K562 (cell line): Measurements from ENCODE around the gene ANXA3. TPM values are rescaled to one million over a fixed set of nuclear protein-coding genes. Genes with fewer than 3 reads are reported as not detected.

ENCODE experiments used
- MAFK ChIP-seq: IDR thresholded peaks from 2 replicates; pipeline ENCODE4 v1.6.1; 2011; ENCODE audit warnings: low read length, improper control_type of control experiment
- TEAD4 ChIP-seq, 2 experiments: sonication (generic) in 1 of 2; formaldehyde crosslinking in 1 of 2; IDR thresholded peaks; 2 replicates each; pipeline versions ENCODE4 v1.6.1 to v1.8.0; 2012 to 2022; ENCODE audit warnings: borderline replicate concordance in 1 of 2, inconsistent platforms in 1 of 2, low read length in 1 of 2, mild to moderate bottlenecking in 1 of 2, missing genetic modification reagents in 1 of 2
- TRIM28 ChIP-seq: fragments of 450-650 bp; IDR thresholded peaks from 2 replicates; pipeline ENCODE4 v1.6.1; 2017
- XRCC5 ChIP-seq: fragments of 200-400 bp; formaldehyde crosslinking; IDR thresholded peaks from 2 replicates; pipeline ENCODE4 v1.6.1; 2017; ENCODE audit warnings: low read depth, mild to moderate bottlenecking, low read length
- ZNF282 ChIP-seq: sonication (generic); formaldehyde crosslinking; IDR thresholded peaks from 2 replicates; pipeline ENCODE4 v1.8.1; 2023; ENCODE audit warnings: missing genetic modification reagents
- ZNF347 ChIP-seq: fragments of 450-650 bp; formaldehyde crosslinking; IDR thresholded peaks from 2 replicates; pipeline ENCODE4 v1.4.0; 2020; ENCODE audit warnings: low read depth, mild to moderate bottlenecking, moderate library complexity
- ZNF589 ChIP-seq: fragments of 200-800 bp; sonication (Bioruptor generic); IDR thresholded peaks from 2 replicates; pipeline ENCODE4 v1.6.1; 2016; ENCODE audit warnings: low read depth, missing genetic modification characterization, missing compliant biosample characterization
- ZNF778 ChIP-seq: fragments of 450-650 bp; formaldehyde crosslinking; IDR thresholded peaks from 2 replicates; pipeline ENCODE4 v1.4.0; 2020; ENCODE audit warnings: mild to moderate bottlenecking, moderate library complexity
- polyA plus RNA-seq, 8 experiments: library from polyadenylated mRNA; depleted of rRNA in 4 of 8; stranded (reverse) in 5 of 8; unstranded in 3 of 8; fragments of >200 nt; fragmentation: Nextera tagmentation in 2 of 8; fragmentation: Illumina TruSeq in 1 of 8; extraction: Ambion mirVana in 2 of 8; extraction: Trizol in 1 of 8; gene quantifications; 2 replicates each; pipeline versions ENCODE4 v1.2.1 to v1.2.3, GENCODE V29; 2011 to 2014; ENCODE audit warnings: inconsistent platforms in 1 of 8, missing spikeins in 1 of 8
- total RNA-seq, 7 experiments: library from RNA; depleted of rRNA in 6 of 7; stranded (reverse); fragments of >200 nt in 6 of 7; fragmentation: Illumina TruSeq in 2 of 7; extraction: Trizol in 2 of 7; gene quantifications; 2 replicates each; pipeline versions ENCODE4 v1.2.1 to v1.2.3, GENCODE V29; 2011 to 2021; ENCODE audit warnings: low replicate concordance in 1 of 7
- TF ChIP-seq, protein P1 (sequence below): fragments of 200-600 bp; sonication (generic); IDR thresholded peaks from one replicate; pipeline ENCODE4 v1.6.1; 2012; ENCODE audit warnings: mild to moderate bottlenecking, low read depth, low read length, inconsistent platforms
- TF ChIP-seq, protein P2 (sequence below), 2 experiments: fragments of 450-650 bp in 1 of 2; sonication (generic) in 1 of 2; formaldehyde crosslinking in 1 of 2; IDR thresholded peaks in 1 of 2; conservative IDR thresholded peaks in 1 of 2; 2 replicates each; pipeline versions ENCODE4 v1.6.1 to v1.8.1; 2016 to 2023; ENCODE audit warnings: mild to moderate bottlenecking in 2 of 2, moderate library complexity in 2 of 2, inconsistent platforms in 1 of 2, missing genetic modification reagents in 1 of 2

Gene ANXA3
- total and polyA plus RNA-seq, 9 of the 15 experiments (the other 6 are each of a cell fraction or from before 2014, with no cell fraction given): 6.3 to 15.5 (median 9.8) TPM

DNA sequence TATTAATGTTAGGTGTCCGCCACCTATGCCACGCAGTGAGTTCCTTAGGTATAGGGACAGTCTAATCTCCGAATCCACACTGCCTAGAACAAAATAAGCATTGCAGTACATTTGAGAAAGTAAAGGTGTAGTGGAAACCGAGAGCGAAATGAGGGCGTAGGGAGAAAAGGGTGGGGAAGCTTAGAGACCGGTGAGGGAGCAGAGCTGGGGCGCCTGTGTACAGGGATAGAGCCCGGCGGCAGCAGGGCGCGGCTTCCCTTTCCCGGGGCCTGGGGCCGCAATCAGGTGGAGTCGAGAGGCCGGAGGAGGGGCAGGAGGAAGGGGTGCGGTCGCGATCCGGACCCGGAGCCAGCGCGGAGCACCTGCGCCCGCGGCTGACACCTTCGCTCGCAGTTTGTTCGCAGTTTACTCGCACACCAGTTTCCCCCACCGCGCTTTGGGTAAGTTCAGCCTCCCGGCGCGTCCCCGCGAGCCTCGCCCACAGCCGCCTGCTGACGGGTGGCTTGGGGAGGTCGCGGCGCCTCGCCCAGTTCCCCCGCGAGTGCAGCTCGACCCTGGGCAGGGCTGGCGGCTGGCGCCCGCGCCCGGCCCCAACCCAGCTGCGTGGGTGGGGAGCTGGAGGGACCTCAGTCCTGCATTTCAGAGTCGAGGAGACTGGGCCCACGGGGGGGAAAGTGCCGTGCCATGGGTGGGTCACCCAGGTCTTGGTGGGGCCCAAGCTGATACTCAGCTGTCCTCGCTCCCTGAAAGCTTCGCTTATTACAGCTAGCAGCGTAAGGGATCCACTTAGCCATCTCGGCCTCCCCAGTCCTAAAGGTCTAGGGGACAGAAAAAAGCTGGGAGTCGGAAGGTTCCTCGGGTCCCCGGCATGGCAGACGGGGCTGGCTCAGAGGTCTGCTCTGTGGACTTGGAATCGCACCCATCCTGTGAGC lies at the start of gene ANXA3 (continued):
- TF ChIP-seq, protein P1, sequence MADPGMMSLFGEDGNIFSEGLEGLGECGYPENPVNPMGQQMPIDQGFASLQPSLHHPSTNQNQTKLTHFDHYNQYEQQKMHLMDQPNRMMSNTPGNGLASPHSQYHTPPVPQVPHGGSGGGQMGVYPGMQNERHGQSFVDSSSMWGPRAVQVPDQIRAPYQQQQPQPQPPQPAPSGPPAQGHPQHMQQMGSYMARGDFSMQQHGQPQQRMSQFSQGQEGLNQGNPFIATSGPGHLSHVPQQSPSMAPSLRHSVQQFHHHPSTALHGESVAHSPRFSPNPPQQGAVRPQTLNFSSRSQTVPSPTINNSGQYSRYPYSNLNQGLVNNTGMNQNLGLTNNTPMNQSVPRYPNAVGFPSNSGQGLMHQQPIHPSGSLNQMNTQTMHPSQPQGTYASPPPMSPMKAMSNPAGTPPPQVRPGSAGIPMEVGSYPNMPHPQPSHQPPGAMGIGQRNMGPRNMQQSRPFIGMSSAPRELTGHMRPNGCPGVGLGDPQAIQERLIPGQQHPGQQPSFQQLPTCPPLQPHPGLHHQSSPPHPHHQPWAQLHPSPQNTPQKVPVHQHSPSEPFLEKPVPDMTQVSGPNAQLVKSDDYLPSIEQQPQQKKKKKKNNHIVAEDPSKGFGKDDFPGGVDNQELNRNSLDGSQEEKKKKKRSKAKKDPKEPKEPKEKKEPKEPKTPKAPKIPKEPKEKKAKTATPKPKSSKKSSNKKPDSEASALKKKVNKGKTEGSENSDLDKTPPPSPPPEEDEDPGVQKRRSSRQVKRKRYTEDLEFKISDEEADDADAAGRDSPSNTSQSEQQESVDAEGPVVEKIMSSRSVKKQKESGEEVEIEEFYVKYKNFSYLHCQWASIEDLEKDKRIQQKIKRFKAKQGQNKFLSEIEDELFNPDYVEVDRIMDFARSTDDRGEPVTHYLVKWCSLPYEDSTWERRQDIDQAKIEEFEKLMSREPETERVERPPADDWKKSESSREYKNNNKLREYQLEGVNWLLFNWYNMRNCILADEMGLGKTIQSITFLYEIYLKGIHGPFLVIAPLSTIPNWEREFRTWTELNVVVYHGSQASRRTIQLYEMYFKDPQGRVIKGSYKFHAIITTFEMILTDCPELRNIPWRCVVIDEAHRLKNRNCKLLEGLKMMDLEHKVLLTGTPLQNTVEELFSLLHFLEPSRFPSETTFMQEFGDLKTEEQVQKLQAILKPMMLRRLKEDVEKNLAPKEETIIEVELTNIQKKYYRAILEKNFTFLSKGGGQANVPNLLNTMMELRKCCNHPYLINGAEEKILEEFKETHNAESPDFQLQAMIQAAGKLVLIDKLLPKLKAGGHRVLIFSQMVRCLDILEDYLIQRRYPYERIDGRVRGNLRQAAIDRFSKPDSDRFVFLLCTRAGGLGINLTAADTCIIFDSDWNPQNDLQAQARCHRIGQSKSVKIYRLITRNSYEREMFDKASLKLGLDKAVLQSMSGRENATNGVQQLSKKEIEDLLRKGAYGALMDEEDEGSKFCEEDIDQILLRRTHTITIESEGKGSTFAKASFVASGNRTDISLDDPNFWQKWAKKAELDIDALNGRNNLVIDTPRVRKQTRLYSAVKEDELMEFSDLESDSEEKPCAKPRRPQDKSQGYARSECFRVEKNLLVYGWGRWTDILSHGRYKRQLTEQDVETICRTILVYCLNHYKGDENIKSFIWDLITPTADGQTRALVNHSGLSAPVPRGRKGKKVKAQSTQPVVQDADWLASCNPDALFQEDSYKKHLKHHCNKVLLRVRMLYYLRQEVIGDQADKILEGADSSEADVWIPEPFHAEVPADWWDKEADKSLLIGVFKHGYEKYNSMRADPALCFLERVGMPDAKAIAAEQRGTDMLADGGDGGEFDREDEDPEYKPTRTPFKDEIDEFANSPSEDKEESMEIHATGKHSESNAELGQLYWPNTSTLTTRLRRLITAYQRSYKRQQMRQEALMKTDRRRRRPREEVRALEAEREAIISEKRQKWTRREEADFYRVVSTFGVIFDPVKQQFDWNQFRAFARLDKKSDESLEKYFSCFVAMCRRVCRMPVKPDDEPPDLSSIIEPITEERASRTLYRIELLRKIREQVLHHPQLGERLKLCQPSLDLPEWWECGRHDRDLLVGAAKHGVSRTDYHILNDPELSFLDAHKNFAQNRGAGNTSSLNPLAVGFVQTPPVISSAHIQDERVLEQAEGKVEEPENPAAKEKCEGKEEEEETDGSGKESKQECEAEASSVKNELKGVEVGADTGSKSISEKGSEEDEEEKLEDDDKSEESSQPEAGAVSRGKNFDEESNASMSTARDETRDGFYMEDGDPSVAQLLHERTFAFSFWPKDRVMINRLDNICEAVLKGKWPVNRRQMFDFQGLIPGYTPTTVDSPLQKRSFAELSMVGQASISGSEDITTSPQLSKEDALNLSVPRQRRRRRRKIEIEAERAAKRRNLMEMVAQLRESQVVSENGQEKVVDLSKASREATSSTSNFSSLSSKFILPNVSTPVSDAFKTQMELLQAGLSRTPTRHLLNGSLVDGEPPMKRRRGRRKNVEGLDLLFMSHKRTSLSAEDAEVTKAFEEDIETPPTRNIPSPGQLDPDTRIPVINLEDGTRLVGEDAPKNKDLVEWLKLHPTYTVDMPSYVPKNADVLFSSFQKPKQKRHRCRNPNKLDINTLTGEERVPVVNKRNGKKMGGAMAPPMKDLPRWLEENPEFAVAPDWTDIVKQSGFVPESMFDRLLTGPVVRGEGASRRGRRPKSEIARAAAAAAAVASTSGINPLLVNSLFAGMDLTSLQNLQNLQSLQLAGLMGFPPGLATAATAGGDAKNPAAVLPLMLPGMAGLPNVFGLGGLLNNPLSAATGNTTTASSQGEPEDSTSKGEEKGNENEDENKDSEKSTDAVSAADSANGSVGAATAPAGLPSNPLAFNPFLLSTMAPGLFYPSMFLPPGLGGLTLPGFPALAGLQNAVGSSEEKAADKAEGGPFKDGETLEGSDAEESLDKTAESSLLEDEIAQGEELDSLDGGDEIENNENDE: no peak
- TF ChIP-seq MAFK: no peak
- TF ChIP-seq ZNF589 (CRISPR knock-in tag): no peak
- TF ChIP-seq ZNF778 (CRISPR knock-in tag): no peak
- TF ChIP-seq ZNF282 (CRISPR knock-in tag): 0 out of 2 replicates have a peak, but pooled peaks have one; percentile 29
- TF ChIP-seq, protein P2, sequence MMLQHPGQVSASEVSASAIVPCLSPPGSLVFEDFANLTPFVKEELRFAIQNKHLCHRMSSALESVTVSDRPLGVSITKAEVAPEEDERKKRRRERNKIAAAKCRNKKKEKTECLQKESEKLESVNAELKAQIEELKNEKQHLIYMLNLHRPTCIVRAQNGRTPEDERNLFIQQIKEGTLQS (IDR thresholded peaks at IDR 0.05): no peak
- TF ChIP-seq, protein P2 (CRISPR knock-in tag; conservative IDR thresholded peaks at IDR 0.05): no peak
- no peak for TF ChIP-seq ZNF347
- TF ChIP-seq TEAD4 (IDR thresholded peaks at IDR 0.05; ENCODE audit: low read length): no peak
- no peak for TF ChIP-seq TEAD4 (CRISPR knock-in tag; IDR thresholded peaks at IDR 0.05; ENCODE audit: borderline replicate concordance)
- TF ChIP-seq TRIM28: no peak
- TF ChIP-seq XRCC5: no peak
